Liver (tissue), 9 donors: Measurements from ENCODE around the gene MAP1LC3C. TPM values are rescaled to one million over a fixed set of nuclear protein-coding genes. Genes with fewer than 3 reads are reported as not detected.
"Not testable (repeated sequence)": the region's sequence is repeated elsewhere in the genome, so short reads cannot be mapped to it uniquely, and the experiment has no call there.

Experiments
- DNase-seq: peaks from one replicate; pipeline ENCODE4 v3.0.0-alpha.2; 2017; ENCODE audit warnings: low spot score
- H3K27ac ChIP-seq, 2 donors: one replicate each; pipeline ENCODE4 v1.7.0; 2013; ENCODE audit warnings: inconsistent platforms in 2 of 2, low read length in 2 of 2, control low read depth in 1 of 2, low read depth in 1 of 2, mild to moderate bottlenecking in 1 of 2
- H3K27me3 ChIP-seq, 4 donors: one replicate each; pipeline versions ENCODE4 v1.6.1 to v1.7.0; 2013; ENCODE audit warnings: low read length in 3 of 4, inconsistent platforms in 1 of 4, mild to moderate bottlenecking in 1 of 4, moderate library complexity in 1 of 4; ENCODE audit not compliant: control insufficient read depth in 4 of 4, insufficient read depth in 4 of 4
- H3K36me3 ChIP-seq, 4 donors: one replicate each; pipeline versions ENCODE4 v1.6.1 to v1.7.0; 2013; ENCODE audit warnings: low read length in 3 of 4, mild to moderate bottlenecking in 3 of 4, low read depth in 1 of 4, moderate library complexity in 1 of 4; ENCODE audit not compliant: control insufficient read depth in 4 of 4, insufficient read depth in 3 of 4
- H3K4me1 ChIP-seq, 4 donors: one replicate each; pipeline versions ENCODE4 v1.6.1 to v1.7.0; 2013; ENCODE audit warnings: low read length in 3 of 4, mild to moderate bottlenecking in 3 of 4, moderate library complexity in 1 of 4; ENCODE audit not compliant: control insufficient read depth in 4 of 4, insufficient read depth in 4 of 4
- H3K4me3 ChIP-seq, 3 donors: one replicate each; pipeline versions ENCODE4 v1.6.1 to v1.7.0; 2013; ENCODE audit warnings: low read length in 3 of 3, control low read depth in 1 of 3, low read depth in 1 of 3, mild to moderate bottlenecking in 1 of 3
- H3K9ac ChIP-seq, 2 donors: one replicate each; pipeline ENCODE4 v1.7.0; 2013; ENCODE audit warnings: low read length in 2 of 2, mild to moderate bottlenecking in 2 of 2, moderate library complexity in 2 of 2, control low read depth in 1 of 2, low read depth in 1 of 2
- H3K9me3 ChIP-seq, 4 donors: one replicate each; pipeline versions ENCODE4 v1.6.1 to v1.7.0; 2013; ENCODE audit warnings: low read length in 3 of 4; ENCODE audit not compliant: control insufficient read depth in 4 of 4
- ATF3 ChIP-seq: IDR thresholded peaks from 2 replicates; pipeline ENCODE4 v1.6.1; 2016; ENCODE audit warnings: antibody characterized with exemption
- FOXA1 ChIP-seq: IDR thresholded peaks from 2 replicates; pipeline ENCODE4 v1.6.1; 2016; ENCODE audit warnings: antibody characterized with exemption
- FOXA2 ChIP-seq: IDR thresholded peaks from 2 replicates; pipeline ENCODE4 v1.6.1; 2016; ENCODE audit warnings: antibody characterized with exemption
- GABPA ChIP-seq, 2 donors: IDR thresholded peaks in 1 of 2; conservative IDR thresholded peaks in 1 of 2; 2 replicates each; pipeline ENCODE4 v1.6.1; 2016; ENCODE audit warnings: antibody characterized with exemption in 2 of 2, mild to moderate bottlenecking in 1 of 2, moderate library complexity in 1 of 2
- HNF4A ChIP-seq, 2 donors: conservative IDR thresholded peaks; 2 replicates each; pipeline ENCODE4 v1.6.1; 2016; ENCODE audit warnings: antibody characterized with exemption in 2 of 2, mild to moderate bottlenecking in 2 of 2
- MAX ChIP-seq: IDR thresholded peaks from 2 replicates; pipeline ENCODE4 v1.6.1; 2016; ENCODE audit warnings: antibody characterized with exemption
- RXRA ChIP-seq, 2 donors: IDR thresholded peaks; 2 replicates each; pipeline ENCODE4 v1.6.1; 2017 to 2018; ENCODE audit warnings: antibody characterized with exemption in 2 of 2, mild to moderate bottlenecking in 1 of 2
- SP1 ChIP-seq: IDR thresholded peaks from 2 replicates; pipeline ENCODE4 v1.6.1; 2018; ENCODE audit warnings: antibody characterized with exemption, mild to moderate bottlenecking
- YY1 ChIP-seq: IDR thresholded peaks from 2 replicates; pipeline ENCODE4 v1.6.1; 2016; ENCODE audit warnings: antibody characterized with exemption, mild to moderate bottlenecking
- ZBTB33 ChIP-seq: IDR thresholded peaks from 2 replicates; pipeline ENCODE4 v1.6.1; 2016; ENCODE audit warnings: antibody characterized with exemption
- WGBS: extraction: QIAGEN DNeasy Blood & Tissue Kit; methylation state at CpG from one replicate; pipeline ENCODE4 v1.1.7; 2013; 5-methylcytosine and 5-hydroxymethylcytosine counted together
- polyA plus RNA-seq, 2 donors: library from polyadenylated mRNA; stranded (reverse) in 1 of 2; unstranded in 1 of 2; fragments of 200-250 nt in 1 of 2; fragments of >200 nt in 1 of 2; fragmentation: Nextera tagmentation in 1 of 2; extraction: Ambion mirVana in 1 of 2; gene quantifications; one replicate each; pipeline versions ENCODE4 v1.2.1 to v1.2.3, GENCODE V29; 2013 to 2015
- total RNA-seq, 2 donors: library from RNA; depleted of rRNA; stranded (reverse); fragments of >200 nt; gene quantifications; one replicate each; pipeline ENCODE4 v1.2.3, GENCODE V29; 2014
- donor health status: healthy.
- donor health status: healthy.
- donor health status: healthy.
- donor health status: healthy.
- donor health status: healthy.

MAP1LC3C gene
- total and polyA plus RNA-seq, 4 donors, result not detected

GRCh38 chr1:241994171-241994570 is 4.7 kb downstream of the MAP1LC3C start (continued):
- TF ChIP-seq RXRA (IDR thresholded peaks at IDR 0.05) (no peak), FOXA1 (no peak), YY1 (no peak), ZBTB33 (no peak)

- no peak overlapping the region for H3K4me3 ChIP-seq
- no peaks in the 10 kb centered on the region for H3K4me1 ChIP-seq
- 92% methylated on average over 5 of the region's 5 CpGs for WGBS
- no peaks in the 10 kb centered on the region for H3K9me3 ChIP-seq
- DNase-seq, result no peak
- no peak overlapping the region for H3K27ac ChIP-seq
- H3K27me3 ChIP-seq, result peaks cover 0 to 2% (median 0%) of the 10 kb centered on the region in 4 donors
- H3K9ac ChIP-seq, result no peak overlapping the region
- TF ChIP-seq MAX (no peak), HNF4A (conservative IDR thresholded peaks at IDR 0.05) (no peak), SP1 (no peak), GABPA (IDR thresholded peaks at IDR 0.05 in 1 of 2, conservative IDR thresholded peaks at IDR 0.05 in 1 of 2) (no peak), ATF3 (no peak), FOXA2 (no peak)
- no peaks in the 10 kb centered on the region for H3K36me3 ChIP-seq
Measured at GRCh38 chr1:241992734-241993133, 6.2 kb downstream of the MAP1LC3C start.

- Histone ChIP-seq H3K9ac (no peak overlapping the region), H3K4me1 (no peaks in the 10 kb centered on the region), H3K36me3 (no peaks in the 10 kb centered on the region), H3K27me3 (peaks cover 0 to 2% (median 0%) of the 10 kb centered on the region in 4 donors), H3K9me3 (no peaks in the 10 kb centered on the region), H3K4me3 (no peak overlapping the region), H3K27ac (no peak overlapping the region)
- no peak for DNase-seq
- no peak for TF ChIP-seq FOXA2
- WGBS, result 71% methylated on average over 10 of the region's 10 CpGs
Measured at GRCh38 chr1:241990040-241990439, 8.9 kb downstream of the MAP1LC3C start.

GRCh38 chr1:241988389-241988930 is 10.4 kb downstream of the MAP1LC3C start:
- not testable (repeated sequence) for H3K4me3 ChIP-seq, DNase-seq, H3K27ac ChIP-seq, H3K36me3 ChIP-seq, H3K9ac ChIP-seq, H3K9me3 ChIP-seq, H3K27me3 ChIP-seq, H3K4me1 ChIP-seq
- 84% methylated on average over 10 of the region's 10 CpGs for WGBS
